ENCODE measurements around the gene ZNF205. TPM values are rescaled to one million over a fixed set of nuclear protein-coding genes. Genes with fewer than 3 reads are reported as not detected.

Gene ZNF205
- total and polyA plus RNA-seq, 2 of the 13 experiments (the other 11 are each of a cell fraction or from before 2014, with no cell fraction given) = 5.8 to 10.2 TPM

DNA sequence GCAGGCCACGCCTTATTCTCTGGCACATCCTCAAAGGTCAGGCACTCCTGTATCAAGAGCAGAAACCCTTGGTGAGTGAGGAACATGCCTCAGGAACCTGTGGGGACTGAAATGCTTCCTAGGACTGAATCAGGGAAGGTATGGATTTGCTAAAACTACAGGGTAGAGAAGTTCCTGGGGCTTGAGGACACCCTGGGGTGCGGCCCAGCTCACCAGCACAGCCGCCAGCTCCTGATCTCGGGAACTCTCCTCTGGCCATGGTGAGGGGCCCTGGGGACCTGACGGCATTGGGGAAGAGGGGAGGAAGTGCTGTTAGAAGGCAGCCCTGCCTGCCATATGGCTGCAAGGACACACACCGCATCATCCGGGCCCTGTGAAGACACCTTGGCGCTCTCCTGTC, 20.8 kb upstream of the ZNF205 start:
- H3K27ac ChIP-seq (ENCODE audit: extremely low read length, insufficient read depth, low read length) = no peak overlapping the region

More for the DNA sequence above, 20.8 kb upstream of the ZNF205 start:
- Histone ChIP-seq H3K4me3 (replicated peaks in 1 of 3; ENCODE audit: insufficient read depth in 1 of 3, low read depth in 2 of 3, low read length in 3 of 3) (no peak overlapping the region), H3K36me3 (replicated peaks in 1 of 2; ENCODE audit: control insufficient read depth in 1 of 2, insufficient read depth in 2 of 2, low read length in 2 of 2) (no peaks in the 10 kb centered on the region), H3K27me3 (ENCODE audit: control insufficient read depth in 1 of 2, insufficient read depth in 2 of 2, low read length in 2 of 2) (peaks cover 0 to 11% of the 10 kb centered on the region in 2 experiments; a peak in 2 of 5 replicates), H3K4me2 (ENCODE audit: low read depth, low read length) (no peak overlapping the region), H4K20me1 (ENCODE audit: insufficient read depth, low read length) (no peaks in the 10 kb centered on the region), H3K79me2 (ENCODE audit: insufficient read depth, low read length) (no peaks in the 10 kb centered on the region), H3K9ac (ENCODE audit: insufficient read depth, low read depth, low read length) (no peak overlapping the region), H3K9me3 (ENCODE audit: low read length) (no peaks in the 10 kb centered on the region), H2AFZ (ENCODE audit: low read length) (no peak overlapping the region), H3K4me1 (ENCODE audit: insufficient read depth, low read length) (peaks cover 21% of the 10 kb centered on the region)
- TF ChIP-seq, protein P1, sequence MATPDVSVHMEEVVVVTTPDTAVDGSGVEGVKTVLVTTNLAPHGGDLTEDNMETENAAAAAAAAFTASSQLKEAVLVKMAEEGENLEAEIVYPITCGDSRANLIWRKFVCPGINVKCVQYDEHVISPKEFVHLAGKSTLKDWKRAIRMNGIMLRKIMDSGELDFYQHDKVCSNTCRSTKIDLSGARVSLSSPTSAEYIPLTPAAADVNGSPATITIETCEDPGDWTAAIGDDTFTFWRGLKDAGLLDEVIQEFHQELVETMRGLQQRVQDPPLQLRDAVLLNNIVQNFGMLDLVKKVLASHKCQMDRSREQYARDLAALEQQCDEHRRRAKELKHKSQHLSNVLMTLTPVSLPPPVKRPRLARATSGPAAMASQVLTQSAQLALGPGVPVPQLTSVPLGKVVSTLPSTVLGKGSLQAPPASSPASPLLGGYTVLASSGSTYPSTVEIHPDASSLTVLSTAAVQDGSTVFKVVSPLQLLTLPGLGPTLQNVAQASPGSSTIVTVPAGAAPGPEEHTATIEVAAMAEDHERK (CRISPR knock-in tag; IDR thresholded peaks at IDR 0.05; ENCODE audit: low read depth) = no peak
- TF ChIP-seq ZIK1 (CRISPR knock-in tag; IDR thresholded peaks at IDR 0.05; ENCODE audit: borderline replicate concordance, low read depth) (no peak), ZNF136 (CRISPR knock-in tag; IDR thresholded peaks at IDR 0.05; ENCODE audit: low read depth) (no peak), ZNF260 (CRISPR knock-in tag; IDR thresholded peaks at IDR 0.05; ENCODE audit: borderline replicate concordance, low read depth) (no peak), DR1 (CRISPR knock-in tag; IDR thresholded peaks at IDR 0.05) (no peak), KMT2B (CRISPR knock-in tag; IDR thresholded peaks at IDR 0.05) (no peak)
- TF ChIP-seq, protein P2, sequence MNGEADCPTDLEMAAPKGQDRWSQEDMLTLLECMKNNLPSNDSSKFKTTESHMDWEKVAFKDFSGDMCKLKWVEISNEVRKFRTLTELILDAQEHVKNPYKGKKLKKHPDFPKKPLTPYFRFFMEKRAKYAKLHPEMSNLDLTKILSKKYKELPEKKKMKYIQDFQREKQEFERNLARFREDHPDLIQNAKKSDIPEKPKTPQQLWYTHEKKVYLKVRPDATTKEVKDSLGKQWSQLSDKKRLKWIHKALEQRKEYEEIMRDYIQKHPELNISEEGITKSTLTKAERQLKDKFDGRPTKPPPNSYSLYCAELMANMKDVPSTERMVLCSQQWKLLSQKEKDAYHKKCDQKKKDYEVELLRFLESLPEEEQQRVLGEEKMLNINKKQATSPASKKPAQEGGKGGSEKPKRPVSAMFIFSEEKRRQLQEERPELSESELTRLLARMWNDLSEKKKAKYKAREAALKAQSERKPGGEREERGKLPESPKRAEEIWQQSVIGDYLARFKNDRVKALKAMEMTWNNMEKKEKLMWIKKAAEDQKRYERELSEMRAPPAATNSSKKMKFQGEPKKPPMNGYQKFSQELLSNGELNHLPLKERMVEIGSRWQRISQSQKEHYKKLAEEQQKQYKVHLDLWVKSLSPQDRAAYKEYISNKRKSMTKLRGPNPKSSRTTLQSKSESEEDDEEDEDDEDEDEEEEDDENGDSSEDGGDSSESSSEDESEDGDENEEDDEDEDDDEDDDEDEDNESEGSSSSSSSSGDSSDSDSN (CRISPR knock-in tag; IDR thresholded peaks at IDR 0.05) = no peak
- TF ChIP-seq, protein P3, sequence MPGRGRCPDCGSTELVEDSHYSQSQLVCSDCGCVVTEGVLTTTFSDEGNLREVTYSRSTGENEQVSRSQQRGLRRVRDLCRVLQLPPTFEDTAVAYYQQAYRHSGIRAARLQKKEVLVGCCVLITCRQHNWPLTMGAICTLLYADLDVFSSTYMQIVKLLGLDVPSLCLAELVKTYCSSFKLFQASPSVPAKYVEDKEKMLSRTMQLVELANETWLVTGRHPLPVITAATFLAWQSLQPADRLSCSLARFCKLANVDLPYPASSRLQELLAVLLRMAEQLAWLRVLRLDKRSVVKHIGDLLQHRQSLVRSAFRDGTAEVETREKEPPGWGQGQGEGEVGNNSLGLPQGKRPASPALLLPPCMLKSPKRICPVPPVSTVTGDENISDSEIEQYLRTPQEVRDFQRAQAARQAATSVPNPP (CRISPR knock-in tag; IDR thresholded peaks at IDR 0.05) = no peak
- in situ Hi-C loops (cut with HindIII; ENCODE audit: extremely low pct_ligation_motif_present, low pct_unique_long_range_greater_than_20kb) (no loop called here), intact Hi-C loops (cut with micrococcal nuclease; ENCODE audit: unreplicated experiment) (no loop called here)
- ATAC-seq = no peak
- no peak for DNase-seq (ENCODE audit: low spot score)
- CTCF ChIA-PET (ENCODE audit: low intra/inter-chr PET ratio, low total read pairs) = no interaction called here
- no TSS peak for BruUV-seq (replicated peaks)
- no peak for FAIRE-seq
- POLR2A ChIA-PET = interaction anchor here (0.8 kb wide), 1 partner anchor 30 kb away, joined by 3 read pairs; no protein-coding TSS in a partner anchor
- 72% methylated on average over 8 of the region's 8 CpGs for WGBS (ENCODE audit: low lambda C conversion rate)

All from HepG2 (cell line).